ENCODE data around the gene ELL2.

- TF ChIP-seq CTCF (IDR thresholded peaks at IDR 0.05) (no peak), MAX (IDR thresholded peaks at IDR 0.05; ENCODE audit: low read depth) (no peak), TAF1 (IDR thresholded peaks at IDR 0.05; ENCODE audit: borderline replicate concordance, low read depth, low read length) (no peak), JUND (IDR thresholded peaks at IDR 0.05) (no peak), POLR2AphosphoS5 (IDR thresholded peaks at IDR 0.05; ENCODE audit: low read depth, low read length) (no peak), FOSL2 (IDR thresholded peaks at IDR 0.05; ENCODE audit: borderline replicate concordance, low read depth) (no peak), EP300 (IDR thresholded peaks at IDR 0.05; ENCODE audit: borderline replicate concordance in 1 of 2, low read depth in 1 of 2, low read length in 1 of 2) (no peak), REST (IDR thresholded peaks at IDR 0.05; ENCODE audit: low read depth, low read length) (no peak), SIN3A (IDR thresholded peaks at IDR 0.05; ENCODE audit: borderline replicate concordance, low read depth, low read length) (no peak), RAD21 (IDR thresholded peaks at IDR 0.05; ENCODE audit: low read length) (no peak), GABPA (IDR thresholded peaks at IDR 0.05; ENCODE audit: low read depth) (no peak), PBX3 (IDR thresholded peaks at IDR 0.05) (no peak), ELF1 (IDR thresholded peaks at IDR 0.05) (no peak)
These were observed 35.5 kb upstream of the ELL2 start for GRCh38 chr5:95996904-95997723.

Measured in SK-N-SH (cell line).